ENCODE measurements around the gene CIPC. TPM values are rescaled to one million over a fixed set of nuclear protein-coding genes. Genes with fewer than 3 reads are reported as not detected.

Gene CIPC
- total and polyA plus RNA-seq, 2 of the 4 experiments (the other 2 are of a cell fraction) = 6.6 to 12.9 TPM

GRCh38 chr14:77151918-77152588 is 54.0 kb downstream of the CIPC start:
- Histone ChIP-seq H3K27me3 (ENCODE audit: control insufficient read depth, insufficient read depth, low read length) (peaks cover 28% of the 10 kb centered on the region), H2AK9ac (replicated peaks; ENCODE audit: low read depth, low read length, poor library complexity) (no peak overlapping the region), H3K56ac (ENCODE audit: extremely low read depth, insufficient read depth, low read length) (no peak overlapping the region), H4K91ac (ENCODE audit: insufficient read depth, low read depth, low read length) (no peak overlapping the region), H3K27ac (ENCODE audit: insufficient read depth, low read length) (no peak overlapping the region), H3K79me1 (ENCODE audit: low read depth in 1 of 2, low read length in 2 of 2) (no peaks in the 10 kb centered on the region), H3K9ac (ENCODE audit: low read depth, low read length) (no peak overlapping the region), H3K9me3 (ENCODE audit: control insufficient read depth, insufficient read depth, low read length) (no peaks in the 10 kb centered on the region), H4K20me1 (ENCODE audit: insufficient read depth, low read length) (no peaks in the 10 kb centered on the region), H3K36me3 (ENCODE audit: control insufficient read depth, insufficient read depth, low read length) (no peaks in the 10 kb centered on the region), H3K18ac (ENCODE audit: low read depth, low read length) (no peak overlapping the region), H3K4me3 (ENCODE audit: insufficient read depth, low read depth, low read length) (no peak overlapping the region), H2AFZ (replicated peaks; ENCODE audit: low read length, poor library complexity) (no peak overlapping the region), H3K23ac (ENCODE audit: low read depth, low read length) (no peak overlapping the region), H4K8ac (ENCODE audit: low read depth in 2 of 2, low read length in 2 of 2) (no peak overlapping the region), H3K14ac (replicated peaks; ENCODE audit: low read depth, low read length) (no peak overlapping the region), H3K9me1 (ENCODE audit: insufficient read depth, low read length) (no peaks in the 10 kb centered on the region), H3K4me1 (ENCODE audit: control insufficient read depth, insufficient read depth, low read length) (no peaks in the 10 kb centered on the region), H2BK120ac (ENCODE audit: low read depth, low read length) (no peak overlapping the region), H4K5ac (ENCODE audit: low read depth, low read length) (no peak overlapping the region), H3K4ac (ENCODE audit: low read depth, low read length) (no peak overlapping the region), H2AK5ac (ENCODE audit: low read depth, low read length) (no peak overlapping the region), H2BK20ac (ENCODE audit: low read depth, low read length) (no peak overlapping the region), H2BK5ac (ENCODE audit: low read depth, low read length, poor library complexity, severe bottlenecking) (no peak overlapping the region), H2BK15ac (ENCODE audit: low read depth, low read length) (no peak overlapping the region), H3K4me2 (ENCODE audit: low read depth, low read length) (no peak overlapping the region)
- intact Hi-C loops (cut with micrococcal nuclease) = loop anchor here (1.0 to 10.0 kb wide), 3 partner anchors 162 to 555 kb away; partner anchors contain the start of genes AHSA1, ALKBH1, SLIRP and VIPAS39
- ChIA-PET POLR2A (ENCODE audit: unreplicated experiment) (no interaction called here), CTCF (interaction anchor here (1.0 to 1.9 kb wide), 5 partner anchors 10 to 279 kb away, joined by 3 to 13 read pairs (median 4); partner anchors contain the start of gene ZDHHC22)
- ATAC-seq (ENCODE audit: low read depth) = peak; percentile 89
- dilution Hi-C loops (cut with HindIII; ENCODE audit: low sequenced_read_pairs, unreplicated experiment) = no loop called here
- peak; percentile 28 for DNase-seq
- BruUV-seq (replicated peaks) = no TSS peak
- in situ Hi-C loops (cut with MboI; ENCODE audit: low sequenced_read_pairs) = loop anchor here (5.0 kb wide), 1 partner anchor 165 kb away; no protein-coding TSS in a partner anchor
- no CpG with 5 or more reads among the region's 2 CpGs for WGBS, 2 experiments (ENCODE audit: extremely low coverage in 2 of 2, insufficient read length in 1 of 2)
- TF ChIP-seq SMC3 (IDR thresholded peaks at IDR 0.05; ENCODE audit: low read depth, low read length) = peak; percentile 37; the same call in 1 of the 2 replicates
- TF ChIP-seq POLR2A (IDR thresholded peaks at IDR 0.05; ENCODE audit: low read depth, low read length) = no peak
- TF ChIP-seq CTCF (conservative IDR thresholded peaks at IDR 0.05; ENCODE audit: low read depth, low read length) = peak; percentile 39
- peak; percentile 47 for TF ChIP-seq RAD21 (IDR thresholded peaks at IDR 0.05; ENCODE audit: low read length)

Measured in IMR-90 (cell line).